Stimulated activated CD4-positive, alpha-beta T cell treated with anti-CD3 and anti-CD28 coated beads, Interleukin-12 subunit alpha, Interleukin-12 subunit beta, amount 100 ng/mL, for 24 hours (primary cell): ENCODE measurements around the gene VAT1L.
"Not testable (repeated sequence)": the region's sequence is repeated elsewhere in the genome, so short reads cannot be mapped to it uniquely, and the experiment has no call there.

Experiments used
- DNase-seq, 2 experiments: peaks; one replicate each; pipeline ENCODE4 v3.0.0-alpha.2; 2020; ENCODE audit warnings: low read depth in 2 of 2

The VAT1L gene

GRCh38 chr16:77905374-77905920 is 117.1 kb downstream of the VAT1L start:
- DNase-seq, result no peak

- no peak for DNase-seq
Measured at GRCh38 chr16:77910021-77910420, 121.7 kb downstream of the VAT1L start.

GRCh38 chr16:77912617-77913016 is 124.3 kb downstream of the VAT1L start:
- DNase-seq, result no peak

DNA sequence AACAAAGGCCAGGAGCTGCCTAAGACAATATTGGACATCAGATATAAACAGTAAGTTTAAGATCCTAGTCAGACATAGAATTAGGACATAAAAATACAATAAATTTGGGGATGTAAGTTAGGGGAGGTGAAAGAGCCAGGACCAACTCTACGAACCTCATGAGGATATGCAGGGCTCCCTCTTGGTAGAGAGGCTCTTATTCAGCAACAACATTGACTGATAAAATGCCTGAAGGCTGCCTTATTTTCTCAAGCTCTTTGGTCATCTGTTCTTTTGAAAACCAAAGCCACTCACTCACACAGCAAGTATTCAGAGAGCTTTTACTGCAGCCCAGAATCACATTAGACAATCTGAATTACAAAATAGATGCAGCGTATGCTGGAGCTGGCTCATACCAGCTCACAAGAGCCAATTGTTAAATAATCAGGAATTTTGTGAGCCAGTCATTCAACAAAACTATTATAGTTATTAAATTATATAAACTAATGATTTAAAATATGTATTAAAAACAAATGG is 125.4 kb downstream of the VAT1L start:
- no peak for DNase-seq

- no peak for DNase-seq
Measured at GRCh38 chr16:77916111-77916510, 127.7 kb downstream of the VAT1L start.

DNA sequence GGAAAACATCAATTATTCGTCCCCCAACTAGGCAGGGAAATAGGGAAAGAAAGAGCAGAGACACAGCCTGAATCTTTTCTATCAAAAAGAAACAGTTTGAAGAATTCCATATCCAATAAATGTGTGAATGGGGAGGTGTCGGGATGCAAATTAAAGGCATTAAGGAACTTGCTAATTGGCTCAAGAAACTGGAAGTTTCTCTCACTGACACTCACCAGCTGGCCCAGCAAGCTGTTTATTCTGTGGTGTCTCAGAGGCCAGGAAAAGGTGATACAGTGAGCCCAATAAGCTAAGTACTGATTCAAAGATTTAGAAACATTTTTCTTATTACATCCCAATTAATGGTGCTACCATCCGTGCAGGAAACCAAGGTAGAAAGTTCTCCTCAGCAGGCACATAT is 129.6 kb downstream of the VAT1L start:
- DNase-seq, result no peak

GRCh38 chr16:77918809-77919707 is 130.7 kb downstream of the VAT1L start:
- DNase-seq, result no peak

GRCh38 chr16:77919761-77920415 is 131.5 kb downstream of the VAT1L start:
- no peak for DNase-seq

GRCh38 chr16:77920984-77921383 is 132.6 kb downstream of the VAT1L start:
- no peak for DNase-seq

- DNase-seq, result no peak
Measured at GRCh38 chr16:77922228-77922754, 133.9 kb downstream of the VAT1L start.

DNA sequence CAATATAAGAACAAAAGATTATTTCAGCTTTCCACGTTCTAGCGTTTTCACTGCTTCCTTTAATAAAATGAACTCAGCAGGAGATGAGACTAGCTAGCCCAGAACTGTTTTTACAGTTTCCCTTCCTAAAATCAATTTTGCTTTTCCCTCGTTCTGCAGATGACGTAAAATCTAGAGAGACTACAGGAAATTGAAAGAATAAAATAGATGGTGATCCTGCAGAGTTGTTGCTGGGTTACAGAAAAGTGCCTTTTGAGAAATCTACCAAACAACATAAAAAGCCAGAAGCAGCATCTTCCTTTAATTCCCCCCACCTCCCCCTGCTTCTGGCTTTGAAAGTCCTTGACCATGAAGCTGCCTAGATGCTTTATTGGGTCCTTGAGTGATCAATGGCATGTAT is 137.2 kb downstream of the VAT1L start:
- DNase-seq, result no peak

DNA sequence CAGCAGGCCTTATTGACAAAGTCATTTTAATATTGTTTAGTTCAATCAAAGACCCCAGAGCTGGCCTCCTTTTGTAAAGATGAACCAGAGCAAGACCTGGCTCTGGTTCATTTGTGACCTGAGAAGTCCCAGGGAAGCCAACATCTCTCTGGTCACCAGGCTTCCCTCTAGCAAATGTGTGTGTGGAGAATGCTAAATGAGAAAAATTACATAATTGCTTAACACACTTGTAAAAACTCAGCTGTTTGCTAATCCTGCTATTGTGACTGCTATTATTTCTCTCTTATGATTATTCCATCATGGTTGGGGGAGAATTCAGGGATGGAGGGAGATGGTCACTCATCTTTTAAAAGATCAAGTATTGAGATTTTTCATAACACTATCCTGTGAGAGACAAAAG is 139.7 kb downstream of the VAT1L start:
- DNase-seq, result no peak

DNA sequence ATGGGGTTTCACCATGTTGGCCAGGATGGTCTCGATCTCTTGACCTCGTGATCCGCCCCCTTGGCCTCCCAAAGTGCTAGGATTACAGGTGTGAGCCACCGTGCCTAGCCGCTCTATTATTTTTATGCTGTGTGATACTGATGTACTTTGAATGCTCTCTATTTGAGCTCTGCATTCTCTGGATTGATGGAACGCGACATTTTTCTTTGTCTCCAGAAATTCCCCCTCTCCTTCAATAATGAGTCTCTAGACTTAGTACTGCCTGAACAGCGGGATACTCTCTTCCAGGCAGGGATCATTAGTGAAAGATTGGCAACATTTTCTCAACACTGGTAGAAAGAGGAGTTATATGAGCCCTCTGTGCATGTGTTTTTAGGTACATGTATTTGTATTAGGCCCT is 140.6 kb downstream of the VAT1L start:
- DNase-seq, result no peak

GRCh38 chr16:77931058-77931457 is 142.7 kb downstream of the VAT1L start:
- DNase-seq, result no peak

GRCh38 chr16:77937473-77938149 is 149.2 kb downstream of the VAT1L start:
- DNase-seq, result no peak

- no peak for DNase-seq
Measured at GRCh38 chr16:77938913-77939312, 150.5 kb downstream of the VAT1L start.

DNA sequence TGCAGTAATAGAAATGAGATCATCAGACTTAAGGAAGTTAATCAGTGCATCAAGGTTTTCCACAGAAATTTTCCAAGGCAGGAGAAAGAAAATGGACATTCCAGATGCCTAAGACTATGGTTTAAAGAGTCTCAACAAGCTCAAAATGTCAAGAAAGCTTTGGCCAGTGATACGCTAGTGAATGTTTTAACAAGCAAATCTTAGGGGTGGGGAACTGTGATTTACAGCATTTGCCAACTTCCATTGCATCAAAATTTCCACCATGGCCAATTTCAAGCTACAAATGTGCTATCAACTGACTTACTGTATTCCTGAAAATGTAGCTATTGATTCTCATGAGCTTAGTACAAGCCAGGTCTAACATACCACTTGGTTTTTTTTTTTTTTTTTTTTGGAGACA is 151.6 kb downstream of the VAT1L start:
- DNase-seq, result no peak

DNA sequence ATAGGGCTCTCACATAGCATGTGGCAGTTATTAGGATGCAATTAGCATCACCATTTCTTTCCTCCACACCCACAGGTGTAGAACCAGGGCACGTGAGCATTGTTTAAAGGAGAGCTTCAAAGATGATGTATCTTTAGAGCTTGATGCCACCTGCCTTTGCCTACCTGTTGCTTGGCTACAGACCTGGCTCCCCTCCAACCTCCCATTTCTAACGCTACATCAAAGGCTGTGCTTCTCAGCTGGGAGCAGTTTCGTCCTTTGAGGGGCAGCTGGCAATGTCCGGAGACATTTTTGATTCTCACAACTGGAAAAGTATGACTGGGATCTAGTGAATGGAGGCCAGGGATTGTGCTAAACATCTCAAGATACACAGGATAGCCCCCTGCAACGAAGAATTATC is 155.4 kb downstream of the VAT1L start:
- no peak for DNase-seq

DNA sequence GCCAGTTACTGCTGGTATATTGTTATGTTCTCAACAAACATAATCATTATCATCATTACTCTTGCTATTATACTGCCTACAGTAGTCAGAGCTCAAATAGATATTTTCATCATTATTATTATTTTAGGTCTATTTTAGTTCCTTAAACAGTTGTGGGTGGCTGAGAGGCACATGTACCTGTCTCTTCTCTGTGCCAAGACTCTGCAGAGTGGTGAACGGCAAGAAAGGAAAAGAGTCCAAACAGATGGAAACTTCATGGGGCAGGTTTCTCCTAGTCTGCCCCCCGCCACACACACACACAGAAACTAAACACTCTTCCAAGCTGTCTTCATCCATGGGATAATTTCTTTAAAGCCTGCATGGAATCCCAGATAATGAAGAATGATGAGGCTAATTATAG is 156.3 kb downstream of the VAT1L start:
- DNase-seq, result no peak

DNA sequence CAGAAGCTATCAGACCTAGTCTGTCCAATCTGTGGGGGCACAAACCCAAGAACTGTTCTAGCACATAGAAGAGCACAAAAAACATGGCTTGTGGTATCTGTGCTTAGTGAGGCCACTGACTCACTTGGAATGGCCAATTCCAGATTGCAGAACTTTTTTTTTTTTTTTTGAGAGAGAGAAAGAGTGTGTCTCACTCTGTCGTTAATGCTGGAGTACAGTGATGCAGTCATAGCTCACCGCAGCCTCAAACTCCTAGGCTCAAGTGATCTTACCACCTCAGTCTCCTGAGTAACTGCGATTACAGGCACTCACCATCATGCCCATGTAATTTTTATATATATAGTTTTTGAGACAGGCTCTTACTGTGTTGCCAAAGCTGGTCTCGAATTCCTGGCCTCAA is 156.8 kb downstream of the VAT1L start:
- DNase-seq, result no peak

GRCh38 chr16:77946823-77947222 is 158.5 kb downstream of the VAT1L start:
- DNase-seq, result no peak

DNA sequence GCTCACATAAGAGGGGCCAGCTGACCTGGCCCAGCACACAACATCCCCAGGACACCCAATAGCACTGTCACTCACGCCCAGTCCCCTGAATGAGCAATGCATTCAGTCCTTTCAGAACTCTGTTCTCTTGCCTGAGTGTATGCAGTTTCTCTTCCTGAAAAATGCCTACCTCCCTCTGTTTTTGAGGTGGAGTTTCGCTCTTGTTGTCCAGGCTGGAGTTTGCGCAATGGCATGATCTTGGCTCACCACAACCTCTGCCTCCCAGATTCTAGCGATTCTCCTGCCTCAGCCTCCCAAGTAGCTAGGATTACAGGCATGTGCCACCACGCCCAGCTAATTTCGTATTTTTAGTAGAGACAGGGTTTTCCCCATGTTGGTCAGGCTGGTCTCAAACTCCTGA is 159.2 kb downstream of the VAT1L start:
- DNase-seq, result not testable (repeated sequence)
